Upper lobe of right lung (tissue), 1 donor: ENCODE data around the gene CRX. TPM values are rescaled to one million over a fixed set of nuclear protein-coding genes. Genes with fewer than 3 reads are reported as not detected.
"Not testable (repeated sequence)": the region's sequence is repeated elsewhere in the genome, so short reads cannot be mapped to it uniquely, and the experiment has no call there.

Experiments used
- ATAC-seq: fragments of 200-7000 bp; cut with Tn5 transposase; one replicate; pipeline ENCODE4 v1.9.1; 2020; ENCODE audit warnings: mild to moderate bottlenecking, moderate library complexity
- DNase-seq: peaks from one replicate; pipeline ENCODE4 v3.0.0-alpha.2; 2020
- H3K27ac ChIP-seq: fragments of 200-600 bp; one replicate; pipeline ENCODE4 v1.8.0; 2022
- H3K27me3 ChIP-seq: fragments of 200-600 bp; one replicate; pipeline ENCODE4 v1.8.0; 2022; ENCODE audit warnings: mild to moderate bottlenecking
- H3K36me3 ChIP-seq: fragments of 200-600 bp; one replicate; pipeline ENCODE4 v1.8.0; 2022
- H3K4me1 ChIP-seq: fragments of 200-600 bp; one replicate; pipeline ENCODE4 v1.8.0; 2022
- H3K4me3 ChIP-seq: fragments of 200-600 bp; one replicate; pipeline ENCODE4 v1.8.0; 2022; ENCODE audit warnings: mild to moderate bottlenecking
- H3K9me3 ChIP-seq: fragments of 200-600 bp; one replicate; pipeline ENCODE4 v1.8.0; 2022
- intact Hi-C: fragments of 100-400 bp; cut with DNase I; formaldehyde crosslinking; loops from one replicate; pipeline ENCODE4 v1.11.0; 2022
- long read RNA-seq: library from polyadenylated mRNA; unstranded; transcript quantifications from one replicate; pipeline ENCODE4 v2.0.0, GENCODE V29; 2021
- total RNA-seq: library from RNA; stranded (reverse); fragmentation: NEBNext Ultra II Directional; extraction: Animal tissue kit (Norgen Biotek cat#: 25700); gene quantifications from one replicate; pipeline ENCODE4 v1.2.1, GENCODE V29; 2021
- TF ChIP-seq, protein P1 (sequence below): fragments of 200-600 bp; IDR thresholded peaks from one replicate; pipeline ENCODE4 v1.8.0; 2022; ENCODE audit warnings: antibody characterized with exemption
- donor health status: DM: no; HTN: yes; CAD: no; lungs with severe emphysema.

The CRX gene
- total RNA-seq: not detected
- long read RNA-seq: 0 reads

DNA sequence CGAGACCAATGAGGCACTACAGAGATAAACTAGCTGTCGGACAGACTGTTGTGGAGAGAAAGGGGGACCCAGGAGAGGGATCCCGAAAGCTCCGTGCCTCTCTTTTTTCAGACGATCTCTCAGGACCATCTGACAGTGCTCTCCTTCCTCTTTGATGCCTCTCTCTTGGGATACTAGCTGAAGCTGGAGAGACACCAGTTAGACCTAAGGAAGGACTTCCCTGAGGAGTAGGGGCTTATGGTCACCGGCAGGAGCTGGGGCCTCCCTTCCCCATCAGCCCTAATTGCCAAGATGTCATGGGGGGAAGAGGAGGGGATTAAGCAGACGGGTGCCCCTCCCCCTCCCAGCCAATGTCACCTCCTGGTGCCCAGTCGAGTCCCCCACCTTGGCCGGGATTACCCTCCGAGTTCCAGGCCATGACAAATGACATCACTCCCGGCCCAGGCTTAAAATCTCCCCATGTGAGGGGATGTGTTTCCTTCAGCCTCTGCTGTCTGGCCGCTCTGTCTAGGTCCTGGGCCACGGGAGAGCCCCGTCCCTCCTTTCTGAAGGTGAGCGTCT is at the start of gene CRX:
TSS of gene CRX (plus strand) at position 478 of the 561 bp plus-strand sequence. CDS start 12,507 bp downstream, outside the sequence.
- intact Hi-C loops: no loop called here
- Histone ChIP-seq H3K9me3 (no peaks in the 10 kb centered on the region), H3K36me3 (no peaks in the 10 kb centered on the region), H3K27ac (no peak within 1 kb of the TSS), H3K4me1 (no peaks in the 10 kb centered on the region), H3K27me3 (peaks cover 25% of the 10 kb centered on the region), H3K4me3 (no peak within 1 kb of the TSS)
- TF ChIP-seq, protein P1, sequence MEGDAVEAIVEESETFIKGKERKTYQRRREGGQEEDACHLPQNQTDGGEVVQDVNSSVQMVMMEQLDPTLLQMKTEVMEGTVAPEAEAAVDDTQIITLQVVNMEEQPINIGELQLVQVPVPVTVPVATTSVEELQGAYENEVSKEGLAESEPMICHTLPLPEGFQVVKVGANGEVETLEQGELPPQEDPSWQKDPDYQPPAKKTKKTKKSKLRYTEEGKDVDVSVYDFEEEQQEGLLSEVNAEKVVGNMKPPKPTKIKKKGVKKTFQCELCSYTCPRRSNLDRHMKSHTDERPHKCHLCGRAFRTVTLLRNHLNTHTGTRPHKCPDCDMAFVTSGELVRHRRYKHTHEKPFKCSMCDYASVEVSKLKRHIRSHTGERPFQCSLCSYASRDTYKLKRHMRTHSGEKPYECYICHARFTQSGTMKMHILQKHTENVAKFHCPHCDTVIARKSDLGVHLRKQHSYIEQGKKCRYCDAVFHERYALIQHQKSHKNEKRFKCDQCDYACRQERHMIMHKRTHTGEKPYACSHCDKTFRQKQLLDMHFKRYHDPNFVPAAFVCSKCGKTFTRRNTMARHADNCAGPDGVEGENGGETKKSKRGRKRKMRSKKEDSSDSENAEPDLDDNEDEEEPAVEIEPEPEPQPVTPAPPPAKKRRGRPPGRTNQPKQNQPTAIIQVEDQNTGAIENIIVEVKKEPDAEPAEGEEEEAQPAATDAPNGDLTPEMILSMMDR: no peak
- DNase-seq (no peak), ATAC-seq (no peak)

DNA sequence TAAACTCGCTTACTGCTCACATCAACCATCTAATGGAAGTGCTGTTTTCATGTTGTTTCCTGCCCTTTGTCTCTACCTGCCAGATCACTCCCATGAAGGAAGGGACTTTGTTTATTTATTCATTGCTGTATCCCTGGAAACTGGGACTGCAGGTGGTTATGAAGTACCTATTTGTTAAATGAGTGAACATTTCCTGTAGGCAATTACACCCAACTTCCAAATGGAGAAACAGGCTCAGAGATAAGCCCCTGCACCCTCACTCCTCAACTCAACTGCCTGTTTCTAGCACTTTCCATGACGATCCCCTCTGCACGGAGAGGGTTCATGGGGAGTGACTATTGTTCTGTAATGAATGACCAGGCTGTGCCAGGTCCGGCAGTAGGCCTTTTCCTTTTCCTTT is 45.2 kb upstream of the CRX start:
- intact Hi-C loops: no loop called here
- no peak overlapping the region for H3K4me3 ChIP-seq
- TF ChIP-seq, protein P1: no peak
- no peak overlapping the region for H3K27ac ChIP-seq
- ATAC-seq: no peak
- H3K4me1 ChIP-seq: peaks cover 21% of the 10 kb centered on the region
- no peaks in the 10 kb centered on the region for H3K36me3 ChIP-seq
- no peaks in the 10 kb centered on the region for H3K9me3 ChIP-seq
- DNase-seq: no peak
- H3K27me3 ChIP-seq: no peaks in the 10 kb centered on the region

DNA sequence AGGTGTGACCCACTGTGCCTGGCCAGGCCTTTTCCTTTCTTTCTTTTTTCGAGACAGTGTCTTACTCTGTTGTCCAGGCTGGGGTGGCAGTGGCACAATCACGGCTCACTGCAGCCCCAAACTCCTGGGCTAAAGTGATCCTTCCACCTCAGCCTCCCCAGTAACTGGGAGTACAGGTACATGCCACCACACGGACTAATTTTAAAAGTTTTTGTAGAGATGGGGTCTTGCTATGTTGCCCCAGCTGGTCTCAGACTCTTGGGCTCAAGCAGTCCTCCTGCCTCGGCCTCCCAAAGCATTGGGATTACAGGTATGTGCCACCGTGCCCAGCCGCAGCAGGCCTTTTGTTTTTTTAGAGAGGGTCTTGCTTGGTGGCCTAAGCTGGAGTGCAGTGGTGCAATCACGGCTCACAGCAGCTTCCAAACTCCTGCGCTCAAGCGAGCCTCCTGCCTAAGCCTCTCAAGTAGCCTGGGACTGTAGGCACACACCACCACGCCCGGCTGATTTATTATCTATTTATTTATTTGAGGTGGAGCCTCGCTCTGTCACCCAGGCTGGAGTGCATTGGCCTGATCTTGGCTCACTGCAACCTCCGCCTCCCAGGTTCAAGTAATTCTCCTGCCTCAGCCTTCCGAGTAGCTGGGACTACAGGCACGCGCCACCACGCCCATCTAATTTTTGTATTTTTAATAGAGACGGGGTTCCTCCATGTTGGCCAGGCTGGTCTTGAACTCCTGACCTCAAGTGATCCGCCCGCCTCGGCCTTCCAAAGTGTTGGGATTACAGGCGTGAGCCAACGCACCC is 44.3 kb upstream of the CRX start:
- DNase-seq, H3K36me3 ChIP-seq, H3K9me3 ChIP-seq, H3K27me3 ChIP-seq, intact Hi-C loops, ATAC-seq: not testable (repeated sequence)
- Histone ChIP-seq H3K4me1 (peaks cover 29% of the 10 kb centered on the region), H3K4me3 (peak overlapping the region; percentile 87), H3K27ac (peak overlapping the region; percentile 100)

DNA sequence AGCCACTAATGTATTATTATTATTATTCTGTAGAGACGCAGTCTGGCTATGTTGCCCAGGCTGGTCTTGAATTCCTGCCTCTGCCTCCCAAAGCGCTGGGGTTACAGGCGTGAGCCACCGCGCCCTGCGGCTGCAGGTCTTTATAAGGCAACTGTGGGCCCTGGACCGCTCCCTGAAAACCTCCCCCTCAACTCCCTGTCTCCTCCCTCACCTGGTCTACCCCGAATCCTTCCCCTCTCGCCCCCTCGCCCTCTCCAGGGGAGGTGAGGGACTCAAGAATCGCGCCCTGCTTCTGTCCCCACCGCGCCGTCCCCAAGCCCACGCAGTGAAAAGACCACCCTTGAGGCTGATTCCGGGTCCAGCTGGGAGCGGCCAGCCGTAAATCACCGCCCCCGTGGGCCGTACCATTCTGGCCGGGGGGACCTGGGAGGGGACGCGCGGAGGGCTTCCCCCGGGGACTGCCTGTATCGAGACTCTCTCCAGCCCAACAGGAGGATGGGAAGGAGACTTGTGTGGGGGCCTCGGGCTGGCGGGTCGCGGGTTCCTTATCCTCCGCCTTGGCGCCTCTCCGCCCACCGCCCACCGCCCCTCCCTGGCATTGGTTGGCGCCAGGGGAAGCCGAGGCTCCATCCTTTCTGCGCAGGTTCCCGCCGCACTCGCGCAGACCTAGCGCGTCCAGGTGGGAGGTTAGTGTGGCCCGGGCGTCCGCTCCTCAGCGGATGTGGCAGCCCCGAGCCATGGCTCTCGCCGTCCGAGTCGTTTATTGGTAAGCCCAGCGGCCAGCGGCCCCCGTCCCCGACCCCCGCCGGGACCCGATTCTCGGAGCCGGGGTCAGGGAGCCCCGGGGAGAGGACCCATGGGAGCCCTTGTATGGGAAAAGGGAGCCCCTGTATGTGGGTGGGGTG is 43.4 kb upstream of the CRX start, which contains the start of gene SELENOW:
TSS of gene SELENOW (plus strand) at position 655 of the 905 bp plus-strand sequence. CDS start at position 738, 83 bp downstream.
- Histone ChIP-seq H3K27ac (peak within 1 kb of the TSS; percentile 100), H3K4me3 (peak within 1 kb of the TSS; percentile 87), H3K9me3 (no peaks in the 10 kb centered on the region), H3K27me3 (no peaks in the 10 kb centered on the region), H3K4me1 (peaks cover 29% of the 10 kb centered on the region), H3K36me3 (peaks cover 13% of the 10 kb centered on the region)
- DNase-seq: peak; percentile 90
- TF ChIP-seq, protein P1: no peak
- intact Hi-C loops: no loop called here
- ATAC-seq: peak; percentile 93

DNA sequence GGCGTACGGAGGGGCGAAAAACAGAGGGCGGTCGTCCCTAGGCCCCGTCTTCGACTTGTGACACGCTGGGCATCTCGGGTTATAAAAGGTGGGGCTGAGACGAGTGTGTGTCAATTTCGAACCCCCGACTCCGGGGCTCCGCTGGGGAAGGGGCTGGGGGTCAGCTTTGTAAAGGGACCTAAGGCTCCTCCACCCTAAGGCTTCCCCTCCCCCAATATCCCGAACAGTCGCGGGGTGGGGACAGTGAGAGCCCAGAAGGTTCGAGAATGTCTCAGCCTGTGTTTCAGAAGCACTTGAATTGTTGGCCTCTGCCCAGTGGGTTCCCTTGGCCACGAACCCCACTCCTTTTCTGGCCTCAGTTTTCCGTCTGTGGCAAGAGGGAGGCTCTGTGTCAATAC is 42.8 kb upstream of the CRX start:
- ATAC-seq (peak; percentile 46), DNase-seq (no peak)
- Histone ChIP-seq H3K36me3 (peaks cover 20% of the 10 kb centered on the region), H3K27ac (peak overlapping the region; percentile 100), H3K4me3 (peak overlapping the region; percentile 87), H3K4me1 (peaks cover 29% of the 10 kb centered on the region), H3K27me3 (no peaks in the 10 kb centered on the region), H3K9me3 (no peaks in the 10 kb centered on the region)
- TF ChIP-seq, protein P1: no peak
- intact Hi-C loops: no loop called here
